ENCODE results near the gene RHOG. TPM values are rescaled to one million over a fixed set of nuclear protein-coding genes. Genes with fewer than 3 reads are reported as not detected.

Gene RHOG
- total and polyA plus RNA-seq, 3 experiments from 2014 or later = 170 to 229 (median 175) TPM

DNA sequence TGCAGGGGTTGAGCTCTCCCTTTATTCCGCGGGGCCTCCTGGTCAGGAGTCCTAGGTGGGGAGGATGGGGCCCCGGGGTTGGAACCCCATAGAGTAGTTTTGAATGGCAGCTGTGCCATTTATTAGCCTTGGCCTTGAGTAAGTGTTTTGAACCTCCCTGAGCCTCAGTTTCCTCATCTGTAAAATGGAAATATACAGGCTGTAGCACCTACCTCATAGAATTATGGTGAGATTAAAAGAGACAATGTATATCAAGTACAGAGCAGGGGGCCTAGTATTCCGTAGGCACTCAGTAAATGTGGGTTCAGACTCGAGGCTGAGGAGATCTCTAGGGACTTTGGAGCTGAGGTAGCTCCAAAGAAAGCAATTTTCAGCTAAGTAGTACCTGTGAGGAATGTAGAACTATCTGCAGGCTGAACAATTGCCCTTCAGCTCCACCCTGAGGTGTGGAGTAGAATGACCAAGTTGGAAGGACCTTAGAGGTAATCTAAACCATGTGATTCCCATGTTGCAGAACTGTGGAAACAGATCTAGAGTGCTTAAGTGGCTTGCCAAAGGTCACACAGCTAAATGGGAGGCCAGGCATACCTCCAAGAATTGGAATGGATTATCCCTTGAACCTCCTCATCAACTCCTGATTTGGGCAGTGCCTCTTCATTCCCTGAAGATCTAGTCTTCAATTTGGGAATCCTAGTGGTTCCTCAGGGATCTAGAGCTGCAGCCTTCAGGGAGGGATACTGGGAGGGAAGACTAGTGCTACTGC, 31.7 kb downstream of the RHOG start:
- DNase-seq = peak in 4 of 5 donors; percentile 19 to 71 (median 54)
- Histone ChIP-seq H3K9me3 (ENCODE audit: low read length) (no peaks in the 10 kb centered on the region), H3K27me3 (ENCODE audit: insufficient read depth, low read length, poor library complexity, severe bottlenecking) (no peaks in the 10 kb centered on the region), H3K4me3 (ENCODE audit: low read length) (peak overlapping the region; percentile 94), H3K27ac (ENCODE audit: low read depth, low read length) (peak overlapping the region; percentile 66), H3K36me3 (ENCODE audit: insufficient read depth, low read length) (no peaks in the 10 kb centered on the region), H3K4me1 (ENCODE audit: insufficient read depth, low read length) (peaks cover 9% of the 10 kb centered on the region)
- H3K36me3 Mint-ChIP-seq = peaks cover 0 to 4% (median 0%) of the 10 kb centered on the region in 3 donors
- H3K27me3 Mint-ChIP-seq = no peaks in the 10 kb centered on the region
- no peaks in the 10 kb centered on the region for H3K9me3 Mint-ChIP-seq
- ChIA-PET CTCF (interaction anchor here (0.6 to 5.2 kb wide), 23 partner anchors 9 to 264 kb away, joined by 3 to 57 read pairs (median 5); partner anchors contain the start of genes NUP98, RHOG and STIM1), POLR2A (interaction anchor here (0.6 to 3.2 kb wide), 4 partner anchors 12 to 32 kb away, joined by 3 to 11 read pairs (median 8); partner anchors contain the start of genes NUP98 and RHOG)
- H3K4me1 Mint-ChIP-seq = peaks cover 14 to 16% (median 16%) of the 10 kb centered on the region in 3 donors
- H3K4me3 Mint-ChIP-seq = peak overlapping the region; percentile 86 to 99 (median 97)
- peak overlapping the region in 7 of 8 donors; percentile 9 to 91 (median 73) for H3K27ac Mint-ChIP-seq

GRCh38 chr11:3807909-3808860, 32.6 kb downstream of the RHOG start, which contains the start of gene PGAP2:
PGAP2 (plus strand) TSS chr11:3808560; CDS start chr11:3811260, 2,700 bp downstream.
- no peaks in the 10 kb centered on the region for H3K36me3 ChIP-seq (ENCODE audit: insufficient read depth, low read length)
- Mint-ChIP-seq H3K36me3 (peaks cover 0 to 4% (median 0%) of the 10 kb centered on the region in 3 donors), H3K27ac (peak within 1 kb of the TSS; percentile 81 to 97 (median 94)), H3K27me3 (no peaks in the 10 kb centered on the region), H3K4me1 (peaks cover 14 to 16% (median 16%) of the 10 kb centered on the region in 3 donors), H3K9me3 (no peaks in the 10 kb centered on the region), H3K4me3 (peak within 1 kb of the TSS; percentile 94 to 99 (median 97))
- H3K9me3 ChIP-seq (ENCODE audit: low read length) = no peaks in the 10 kb centered on the region
- POLR2A ChIA-PET = interaction anchor here (1.1 to 3.2 kb wide), 4 partner anchors 11 to 46 kb away, joined by 3 to 11 read pairs (median 10); partner anchors contain the start of genes NUP98 and RHOG
- H3K27ac ChIP-seq (ENCODE audit: low read depth, low read length) = peak within 1 kb of the TSS; percentile 66
- H3K4me3 ChIP-seq (ENCODE audit: low read length) = peak within 1 kb of the TSS; percentile 94
- H3K4me1 ChIP-seq (ENCODE audit: insufficient read depth, low read length) = peaks cover 9% of the 10 kb centered on the region
- H3K27me3 ChIP-seq (ENCODE audit: insufficient read depth, low read length, poor library complexity, severe bottlenecking) = no peaks in the 10 kb centered on the region
- peak; percentile 45 to 71 (median 54) for DNase-seq
- CTCF ChIA-PET = interaction anchor here (0.6 to 5.2 kb wide), 26 partner anchors 10 to 281 kb away, joined by 3 to 57 read pairs (median 4); partner anchors contain the start of genes NUP98, RHOG and STIM1

DNA sequence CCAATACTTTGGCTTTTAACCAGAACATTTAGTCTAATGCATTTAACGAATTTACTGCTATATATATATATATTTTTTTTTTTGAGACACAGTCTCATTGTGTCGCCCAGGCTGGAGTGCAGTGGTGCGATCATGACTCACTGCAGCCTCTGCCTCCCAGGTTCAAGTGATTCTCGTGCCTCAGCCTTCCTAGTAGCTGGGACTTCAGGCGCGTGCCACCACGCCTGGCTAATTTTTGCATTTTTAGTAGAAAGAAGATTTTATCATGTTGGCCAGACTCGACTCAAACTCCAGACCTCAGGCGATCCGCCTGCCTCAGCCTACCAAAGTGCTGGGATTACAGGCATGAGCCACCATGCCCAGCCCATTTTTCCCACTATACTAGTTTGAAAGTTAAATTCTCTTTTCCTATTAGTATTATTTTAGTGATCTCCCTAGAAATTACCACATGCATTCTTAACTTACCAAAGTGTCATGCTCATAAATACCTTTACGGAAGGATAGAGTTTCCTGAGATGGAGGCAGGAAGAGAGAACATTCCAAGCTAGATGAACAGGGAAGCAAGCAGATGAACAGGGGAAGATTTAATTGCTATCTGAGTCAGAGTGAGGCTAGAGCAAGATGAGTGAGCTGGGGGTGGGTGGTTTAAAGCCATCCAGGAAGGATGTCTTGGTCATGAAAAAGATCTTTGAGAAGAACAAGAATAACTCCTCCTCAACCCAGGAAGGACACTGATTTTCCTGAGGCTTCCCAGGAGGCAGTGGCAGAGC, 36.8 kb downstream of the RHOG start:
- DNase-seq = no peak
- H3K4me3 ChIP-seq (ENCODE audit: low read length) = no peak overlapping the region
- ChIA-PET CTCF (interaction anchor here (1.4 kb wide), 1 partner anchor 37 kb away, joined by 5 read pairs; the partner anchor contains the start of gene RHOG), POLR2A (no interaction called here)
- no peaks in the 10 kb centered on the region for H3K9me3 Mint-ChIP-seq
- H3K27me3 Mint-ChIP-seq = no peaks in the 10 kb centered on the region
- H3K4me1 Mint-ChIP-seq = peaks cover 11 to 24% (median 17%) of the 10 kb centered on the region in 3 donors
- H3K36me3 ChIP-seq (ENCODE audit: insufficient read depth, low read length) = no peaks in the 10 kb centered on the region
- no peak overlapping the region for H3K27ac ChIP-seq (ENCODE audit: low read depth, low read length)
- peak overlapping the region in 2 of 8 donors; percentile 23 to 43 for H3K27ac Mint-ChIP-seq
- H3K4me3 Mint-ChIP-seq = peak overlapping the region in 1 of 7 donors; percentile 22
- H3K27me3 ChIP-seq (ENCODE audit: insufficient read depth, low read length, poor library complexity, severe bottlenecking) = no peaks in the 10 kb centered on the region
- peaks cover 0 to 4% (median 0%) of the 10 kb centered on the region in 3 donors for H3K36me3 Mint-ChIP-seq
- H3K4me1 ChIP-seq (ENCODE audit: insufficient read depth, low read length) = peaks cover 5% of the 10 kb centered on the region
- H3K9me3 ChIP-seq (ENCODE audit: low read length) = no peaks in the 10 kb centered on the region

DNA sequence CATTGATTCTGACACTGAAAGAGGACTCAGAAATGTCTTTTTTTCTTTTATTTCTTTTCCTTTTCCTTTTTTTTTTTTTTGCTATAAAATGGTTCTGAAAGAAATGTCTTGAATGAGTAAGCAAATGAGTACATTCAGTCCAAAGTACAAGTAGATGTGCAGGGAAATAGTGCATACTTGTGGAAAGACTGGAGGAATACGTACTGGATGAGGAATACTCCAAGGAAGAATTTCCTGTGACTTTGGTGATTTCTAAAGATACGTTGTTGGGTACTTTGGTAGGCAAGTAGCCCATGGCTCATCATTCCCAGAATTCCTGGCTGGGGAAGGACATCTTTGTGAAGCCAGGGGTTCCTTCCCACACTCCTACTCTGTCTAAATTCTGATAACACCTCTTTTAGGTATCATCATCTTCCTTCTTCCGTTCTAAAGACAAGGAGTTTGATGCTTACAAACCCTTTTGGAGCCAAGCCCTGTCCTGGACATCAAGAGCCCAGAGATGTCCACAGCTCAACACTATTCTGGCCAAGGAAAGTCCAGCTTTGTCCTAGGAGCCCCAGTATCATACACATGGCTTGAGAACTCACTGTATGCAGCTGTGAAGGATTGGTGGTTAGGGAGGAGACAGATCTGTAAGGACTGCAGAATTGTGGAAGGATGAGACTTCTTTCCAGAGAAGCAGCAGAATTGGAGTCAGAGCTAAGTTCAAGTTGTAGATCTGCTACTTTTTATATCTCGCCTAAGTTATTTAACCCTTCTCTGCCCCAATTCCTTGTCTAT, 38.6 kb downstream of the RHOG start:
- DNase-seq = no peak
- H3K4me1 ChIP-seq (ENCODE audit: insufficient read depth, low read length) = peaks cover 12% of the 10 kb centered on the region
- H3K4me3 Mint-ChIP-seq = peak overlapping the region in 1 of 7 donors; percentile 55
- no peak overlapping the region for H3K4me3 ChIP-seq (ENCODE audit: low read length)
- no peaks in the 10 kb centered on the region for H3K27me3 ChIP-seq (ENCODE audit: insufficient read depth, low read length, poor library complexity, severe bottlenecking)
- no peaks in the 10 kb centered on the region for H3K9me3 ChIP-seq (ENCODE audit: low read length)
- peaks cover 0 to 6% (median 0%) of the 10 kb centered on the region in 3 donors for H3K36me3 Mint-ChIP-seq
- H3K4me1 Mint-ChIP-seq = peaks cover 6 to 20% (median 11%) of the 10 kb centered on the region in 3 donors
- POLR2A ChIA-PET = no interaction called here
- H3K27me3 Mint-ChIP-seq = peaks cover 0 to 2% of the 10 kb centered on the region in 2 donors
- H3K9me3 Mint-ChIP-seq = peaks cover 0 to 2% (median 0%) of the 10 kb centered on the region in 5 donors
- H3K36me3 ChIP-seq (ENCODE audit: insufficient read depth, low read length) = no peaks in the 10 kb centered on the region
- peak overlapping the region in 4 of 8 donors; percentile 8 to 70 (median 47) for H3K27ac Mint-ChIP-seq
- no peak overlapping the region for H3K27ac ChIP-seq (ENCODE audit: low read depth, low read length)
- CTCF ChIA-PET = interaction anchor here (1.5 kb wide), 1 partner anchor 47 kb away, joined by 3 read pairs; no protein-coding TSS in a partner anchor

DNA sequence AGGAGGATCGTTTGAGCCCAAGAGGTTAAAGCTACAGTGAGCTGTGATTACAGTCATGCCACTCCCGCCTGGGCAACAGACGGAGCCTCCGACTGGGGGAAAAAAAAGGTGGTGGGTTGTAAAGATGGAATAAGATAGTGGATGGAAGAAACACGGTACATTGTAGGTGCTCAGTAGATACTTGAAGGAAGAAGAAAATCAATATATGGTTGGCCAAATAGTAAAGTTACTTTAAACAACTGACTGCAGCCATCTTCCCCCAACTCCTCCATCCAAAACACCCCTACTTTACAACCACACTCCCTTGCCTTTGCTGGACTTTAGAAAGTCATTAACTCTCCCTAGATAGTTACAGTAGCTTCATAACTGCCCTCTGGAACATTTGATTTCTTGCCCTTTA, 40.9 kb downstream of the RHOG start:
- Mint-ChIP-seq H3K9me3 (peaks cover 0 to 2% (median 0%) of the 10 kb centered on the region in 5 donors), H3K4me3 (peak overlapping the region in 3 of 7 donors; percentile 4 to 68 (median 20)), H3K4me1 (peaks cover 25 to 40% (median 32%) of the 10 kb centered on the region in 3 donors), H3K36me3 (peaks cover 0 to 17% (median 0%) of the 10 kb centered on the region in 3 donors), H3K27me3 (peaks cover 0 to 2% of the 10 kb centered on the region in 2 donors), H3K27ac (peak overlapping the region in 6 of 8 donors; percentile 24 to 98 (median 67))
- Histone ChIP-seq H3K27me3 (ENCODE audit: insufficient read depth, low read length, poor library complexity, severe bottlenecking) (no peaks in the 10 kb centered on the region), H3K4me3 (ENCODE audit: low read length) (no peak overlapping the region), H3K27ac (ENCODE audit: low read depth, low read length) (no peak overlapping the region), H3K4me1 (ENCODE audit: insufficient read depth, low read length) (peaks cover 28% of the 10 kb centered on the region), H3K36me3 (ENCODE audit: insufficient read depth, low read length) (no peaks in the 10 kb centered on the region), H3K9me3 (ENCODE audit: low read length) (no peaks in the 10 kb centered on the region)
- ChIA-PET POLR2A (no interaction called here), CTCF (interaction anchor here (1.3 to 8.0 kb wide), 3 partner anchors 9 to 55 kb away, joined by 3 to 57 read pairs (median 16); partner anchors contain the start of genes PGAP2 and STIM1)
- DNase-seq = no peak

DNA sequence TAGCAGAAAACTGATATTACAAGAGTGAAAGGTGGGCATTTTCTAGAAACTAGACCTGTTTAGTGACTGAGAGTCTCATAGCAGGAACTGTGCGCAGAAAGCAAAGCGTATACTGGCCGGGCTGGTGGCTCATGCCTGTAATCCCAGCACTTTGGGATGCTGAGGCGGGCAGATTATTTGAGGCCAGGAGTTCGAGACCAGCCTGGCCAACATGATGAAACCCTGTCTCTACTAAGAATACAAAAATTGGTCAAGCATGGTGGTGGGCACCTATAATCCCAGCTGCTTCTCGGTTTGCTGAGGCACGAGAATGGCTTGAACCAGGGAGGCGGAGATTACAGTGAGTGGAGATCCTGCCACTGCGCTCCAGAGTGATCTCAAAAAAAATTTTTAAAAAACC, 41.6 kb downstream of the RHOG start:
- peaks cover 0 to 2% of the 10 kb centered on the region in 2 donors for H3K27me3 Mint-ChIP-seq
- CTCF ChIA-PET = interaction anchor here (1.3 to 8.0 kb wide), 3 partner anchors 8 to 56 kb away, joined by 3 to 57 read pairs (median 16); partner anchors contain the start of genes PGAP2 and STIM1

More for the DNA sequence above, 41.6 kb downstream of the RHOG start:
- H3K4me1 ChIP-seq (ENCODE audit: insufficient read depth, low read length) = peaks cover 33% of the 10 kb centered on the region
- no peaks in the 10 kb centered on the region for H3K9me3 ChIP-seq (ENCODE audit: low read length)
- DNase-seq = no peak
- Mint-ChIP-seq H3K36me3 (peaks cover 0 to 24% (median 0%) of the 10 kb centered on the region in 3 donors), H3K4me3 (peak overlapping the region; percentile 49 to 98 (median 96)), H3K9me3 (peaks cover 0 to 2% (median 0%) of the 10 kb centered on the region in 5 donors), H3K4me1 (peaks cover 32 to 47% (median 39%) of the 10 kb centered on the region in 3 donors), H3K27ac (peak overlapping the region in 7 of 8 donors; percentile 39 to 100 (median 99))
- no peaks in the 10 kb centered on the region for H3K27me3 ChIP-seq (ENCODE audit: insufficient read depth, low read length, poor library complexity, severe bottlenecking)
- POLR2A ChIA-PET = no interaction called here
- no peak overlapping the region for H3K4me3 ChIP-seq (ENCODE audit: low read length)
- no peaks in the 10 kb centered on the region for H3K36me3 ChIP-seq (ENCODE audit: insufficient read depth, low read length)
- no peak overlapping the region for H3K27ac ChIP-seq (ENCODE audit: low read depth, low read length)
